Glomerular endothelial cell (primary cell): Measurements from ENCODE around the gene AAK1. TPM values are rescaled to one million over a fixed set of nuclear protein-coding genes. Genes with fewer than 3 reads are reported as not detected.
A peak's percentile ranks its signal among the peaks of the same experiment; 100 is the strongest.

ENCODE experiments used
- DNase-seq: peaks from one replicate; pipeline ENCODE4 v3.0.0-alpha.2; 2011; ENCODE audit warnings: low read depth, low spot score; ENCODE audit errors: extremely low read depth
- total RNA-seq: library from RNA; depleted of rRNA; stranded (reverse); fragments of >200 nt; gene quantifications from 2 replicates; pipeline ENCODE4 v1.2.3, GENCODE V29; 2015

Gene AAK1
- total RNA-seq, 1 donor from 2014 or later = 83.4 TPM

GRCh38 chr2:69604026-69604678 lies 39.4 kb downstream of the AAK1 start:
- no peak for DNase-seq

DNA sequence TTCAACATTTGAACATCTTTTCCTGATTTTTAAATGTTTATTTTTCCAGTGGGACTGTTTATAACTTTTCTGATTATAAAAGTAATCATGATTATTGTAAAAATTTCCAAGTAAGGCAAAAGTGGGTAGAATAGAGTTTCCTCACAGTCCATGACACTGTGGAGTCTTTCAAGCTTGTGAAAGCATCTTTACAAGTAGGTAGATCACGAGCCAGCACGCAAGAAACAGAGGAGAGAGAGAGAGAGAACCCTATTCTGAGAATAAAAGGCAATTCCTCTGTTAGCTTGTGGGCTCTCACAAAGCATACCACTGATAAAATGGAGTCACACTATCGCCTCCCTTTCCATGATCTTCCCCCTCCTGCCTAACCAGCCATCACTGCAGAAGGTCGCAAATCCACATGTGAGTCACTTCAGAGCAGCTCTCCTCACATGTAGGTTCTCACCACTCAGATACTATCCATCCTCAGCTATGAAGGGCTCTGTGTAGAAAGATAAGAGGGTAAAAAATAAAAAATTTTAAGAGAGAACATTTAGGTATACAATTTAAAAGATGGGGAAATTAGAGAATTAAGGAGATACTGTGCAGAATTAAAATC lies 40.3 kb downstream of the AAK1 start:
- no peak for DNase-seq

- peak; percentile 27 for DNase-seq
Measured at GRCh38 chr2:69601179-69601612, 42.3 kb downstream of the AAK1 start.

DNA sequence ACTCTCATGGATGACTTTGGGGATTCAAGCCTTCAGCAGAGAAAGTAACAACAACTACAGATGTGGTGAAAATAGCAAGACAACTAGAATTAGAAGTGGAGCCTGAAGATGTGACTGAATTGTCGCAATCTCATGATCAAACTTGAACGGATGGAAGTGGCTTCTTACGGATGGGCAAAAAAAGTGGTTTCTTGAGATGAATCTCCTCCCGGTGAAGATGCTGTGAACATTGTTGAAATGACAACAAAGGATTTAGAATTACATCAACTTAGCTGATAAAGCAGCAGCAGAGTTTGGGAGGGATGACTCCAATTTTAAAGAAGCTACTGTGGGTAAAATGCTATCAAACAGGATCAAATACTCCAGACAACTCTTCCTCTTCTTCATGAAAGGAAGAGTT lies 43.1 kb downstream of the AAK1 start:
- DNase-seq = no peak

DNA sequence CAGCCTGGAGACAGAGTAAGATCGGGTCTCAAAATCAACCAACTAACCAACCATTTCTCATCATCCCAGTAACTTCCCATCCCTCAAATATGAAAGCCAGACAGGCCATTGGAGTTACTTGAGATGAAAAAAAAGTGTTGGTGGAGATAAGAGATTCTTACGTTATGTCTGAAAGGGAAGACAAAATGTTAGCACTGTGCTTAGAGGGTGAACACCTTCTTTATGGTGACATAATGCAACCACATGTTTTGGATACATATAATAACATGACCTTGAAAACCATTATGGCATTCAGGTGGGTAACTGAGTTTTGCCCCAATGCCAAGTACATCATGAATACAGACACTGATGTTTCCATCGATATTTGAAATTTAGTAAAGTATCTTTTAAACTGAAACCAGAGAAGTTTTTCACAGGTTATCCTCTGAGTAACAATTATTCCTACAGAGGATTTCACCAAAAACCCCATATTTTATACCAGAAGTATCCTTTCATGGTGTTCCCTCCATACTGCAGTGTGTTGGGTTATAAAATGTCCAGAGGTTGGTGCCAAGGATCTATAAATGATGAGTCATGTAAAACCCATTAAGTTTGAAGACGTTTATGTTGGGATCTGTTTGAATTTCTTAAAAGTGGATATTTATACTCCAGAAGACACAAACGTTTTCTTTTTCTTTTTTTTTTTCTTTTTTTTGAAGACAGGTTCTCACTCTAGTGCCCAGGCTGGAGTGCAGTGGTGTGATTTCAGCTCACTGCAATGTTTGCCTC lies 45.5 kb downstream of the AAK1 start:
- DNase-seq = no peak

GRCh38 chr2:69597105-69597504 lies 46.4 kb downstream of the AAK1 start:
- DNase-seq = no peak

- no peak for DNase-seq
Measured at GRCh38 chr2:69594341-69594740, 49.2 kb downstream of the AAK1 start.

GRCh38 chr2:69592511-69592910 lies 51.0 kb downstream of the AAK1 start:
- DNase-seq = no peak

DNA sequence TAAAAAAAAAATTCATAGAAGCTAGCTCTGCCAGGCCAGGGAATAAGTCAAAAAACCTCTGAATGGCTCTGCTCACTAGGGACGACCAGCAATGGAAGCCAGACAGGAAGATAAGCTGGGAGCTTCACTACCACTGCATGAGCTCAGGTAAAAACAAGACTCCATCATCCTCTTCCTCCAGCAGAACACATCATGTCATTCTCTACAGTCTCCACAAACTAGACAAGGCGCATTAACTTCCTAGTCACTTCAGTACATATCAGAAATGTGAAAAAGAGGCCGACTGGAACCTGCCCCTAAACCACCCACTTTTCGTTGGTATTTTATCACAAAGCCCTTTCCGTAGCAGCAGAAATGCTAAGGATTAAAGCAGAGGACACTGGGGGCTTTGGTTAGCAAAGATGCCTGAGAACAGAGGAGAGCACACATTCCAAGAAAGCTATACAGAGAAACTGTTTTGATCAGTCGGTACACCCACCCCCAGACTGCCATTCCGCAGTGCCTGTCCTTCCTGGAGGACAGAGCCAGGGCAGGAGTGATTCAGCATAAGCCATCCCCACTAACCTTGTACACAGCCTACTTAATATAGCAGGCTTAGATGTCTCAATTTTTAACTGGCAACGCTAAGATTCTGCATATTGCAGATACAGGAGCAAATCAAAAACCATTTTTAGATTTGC lies 53.4 kb downstream of the AAK1 start:
- DNase-seq = no peak

- DNase-seq = no peak
Measured at GRCh38 chr2:69588945-69589344, 54.6 kb downstream of the AAK1 start.

DNA sequence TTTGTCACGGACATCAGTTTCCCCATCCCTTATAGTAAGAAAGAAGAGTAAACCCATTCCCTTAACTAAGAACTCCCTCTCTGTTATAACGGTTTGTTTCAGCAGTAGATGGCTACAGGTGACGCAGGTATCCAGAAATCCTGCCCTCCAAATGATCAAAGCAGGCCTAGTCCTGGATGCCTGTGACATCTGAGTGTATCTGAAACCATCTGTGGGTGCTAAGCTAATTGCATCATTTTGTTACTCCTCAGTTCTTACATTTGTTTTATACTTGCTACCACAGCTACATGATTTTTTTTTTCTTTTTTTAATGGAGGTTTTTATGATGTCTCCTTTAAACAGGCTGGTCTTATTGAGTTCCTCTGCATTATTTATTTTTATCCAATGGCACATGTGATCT lies 55.1 kb downstream of the AAK1 start:
- DNase-seq = no peak

GRCh38 chr2:69585855-69586555 lies 57.5 kb downstream of the AAK1 start:
- DNase-seq = no peak

DNA sequence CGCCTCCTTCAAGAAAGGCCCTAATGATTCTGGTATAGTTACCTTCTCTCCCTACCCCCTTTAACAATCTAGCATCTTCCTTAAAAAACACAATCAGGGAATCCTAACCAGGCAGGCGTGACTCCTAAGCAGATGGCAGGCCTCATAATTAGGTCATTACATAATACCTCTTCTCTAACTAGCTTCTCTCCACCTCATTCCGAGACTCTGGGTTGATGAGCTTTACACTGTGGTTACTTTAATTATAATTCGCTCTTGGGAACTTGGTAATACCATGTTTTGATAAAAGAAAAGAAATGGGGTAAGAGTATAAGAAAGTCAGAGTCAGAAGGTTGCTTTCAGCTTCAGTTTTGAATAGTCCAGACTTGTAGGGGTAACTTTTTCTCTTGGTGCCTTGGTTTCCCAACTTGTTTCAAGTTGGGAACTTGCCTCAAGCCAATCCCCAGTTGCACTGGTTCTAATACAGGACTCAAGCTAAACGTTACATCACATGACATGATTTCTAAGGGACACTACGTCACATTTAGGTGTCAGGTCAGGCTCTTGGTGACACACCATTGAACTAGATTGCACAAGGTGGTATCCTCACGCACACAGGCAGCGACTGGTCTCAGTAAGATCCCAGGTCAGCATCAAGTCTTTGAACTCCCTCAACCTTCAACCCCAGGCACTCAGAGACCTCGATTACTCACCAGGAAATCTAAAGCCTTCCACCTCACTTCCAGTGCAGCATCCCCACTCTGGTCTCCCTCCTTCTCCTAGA lies 59.2 kb downstream of the AAK1 start:
- no peak for DNase-seq

GRCh38 chr2:69583321-69583833 lies 60.2 kb downstream of the AAK1 start:
- DNase-seq = no peak

DNA sequence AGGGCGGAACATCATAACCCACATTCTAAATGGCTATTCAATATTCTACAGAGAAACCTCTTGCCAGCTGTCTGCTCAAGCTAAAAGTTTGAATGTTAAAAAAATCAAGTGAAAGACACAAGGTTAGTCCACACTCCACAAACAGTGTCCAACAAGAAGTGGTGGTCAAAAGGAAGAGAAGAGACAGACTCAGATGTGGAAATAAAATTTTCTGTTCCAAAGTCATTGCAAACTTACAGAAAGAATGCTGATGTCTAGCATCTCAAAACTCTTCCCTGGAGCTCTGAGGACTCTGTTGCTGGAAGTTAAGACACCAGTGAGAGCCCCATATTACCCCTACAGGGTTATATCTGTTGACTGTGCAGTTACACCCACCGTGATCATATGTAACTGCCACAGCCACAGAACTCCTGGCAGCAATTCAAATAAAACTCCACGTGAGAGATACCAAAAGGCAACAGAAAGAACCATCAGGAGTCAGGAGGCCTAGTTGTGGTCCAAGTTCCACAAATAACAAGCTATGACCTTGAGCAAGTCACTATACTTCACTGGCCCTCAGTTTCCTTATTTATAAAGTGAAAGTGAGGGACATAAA lies 60.9 kb downstream of the AAK1 start:
- DNase-seq = no peak

DNA sequence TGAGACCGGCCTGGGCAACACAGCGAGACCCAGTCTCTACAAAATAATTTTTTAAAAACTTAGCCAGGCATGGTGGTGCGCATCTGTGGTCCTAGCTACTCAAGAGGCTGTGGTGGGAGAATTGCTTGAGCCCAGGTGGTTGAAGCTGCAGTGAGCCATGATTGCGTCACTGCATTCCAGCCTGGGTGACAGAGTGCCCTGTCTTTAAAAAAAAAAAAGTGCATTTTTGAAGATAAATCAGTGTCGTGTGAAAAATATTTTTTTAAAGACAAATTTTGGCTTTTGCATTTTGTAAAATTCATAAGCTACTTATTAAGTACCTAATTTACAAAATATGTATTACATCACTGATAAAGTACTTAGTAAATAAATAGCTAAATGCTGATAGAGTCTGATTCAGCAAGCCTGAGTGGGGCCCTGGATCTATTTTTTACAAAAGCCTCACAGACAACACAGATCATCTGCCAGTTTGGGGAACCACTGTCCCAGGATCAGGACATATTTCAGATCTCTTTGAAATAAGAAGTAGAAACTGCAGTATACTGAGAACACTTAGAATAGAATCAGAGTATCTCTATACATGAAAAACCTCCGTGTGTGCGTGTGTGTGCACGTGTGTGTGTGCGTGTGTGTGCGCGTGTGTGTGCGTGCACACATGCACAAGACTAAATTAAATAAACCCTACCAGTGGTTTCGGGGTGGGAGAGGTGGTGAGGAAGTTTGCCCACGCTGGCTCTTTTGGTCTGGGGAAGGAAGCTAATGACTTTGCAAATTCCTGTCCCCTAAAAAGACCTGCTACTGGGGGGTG lies 61.6 kb downstream of the AAK1 start:
- DNase-seq = no peak

- DNase-seq = no peak
Measured at GRCh38 chr2:69580486-69580885, 63.1 kb downstream of the AAK1 start.

DNA sequence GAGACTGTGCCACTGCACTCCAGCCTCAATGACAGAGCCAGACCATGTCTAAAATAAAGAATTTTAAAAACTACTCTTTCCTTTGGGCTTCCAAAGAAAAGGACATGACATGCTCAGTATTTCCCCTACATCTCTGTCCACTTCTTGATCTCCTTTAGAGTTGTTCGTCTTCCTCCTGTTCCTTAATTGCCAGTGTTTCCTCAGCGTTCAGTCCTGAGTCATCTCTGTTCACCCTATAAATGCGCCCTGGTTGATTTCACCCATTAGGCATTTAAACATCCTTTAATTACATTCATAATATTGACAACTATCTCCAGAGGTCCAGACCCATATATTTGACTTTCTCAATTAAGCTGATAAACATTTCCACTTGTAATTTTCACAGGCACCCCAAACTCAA lies 64.0 kb downstream of the AAK1 start:
- DNase-seq = no peak

- DNase-seq = no peak
Measured at GRCh38 chr2:69578198-69578540, 65.4 kb downstream of the AAK1 start.
